ENCODE results near the gene TMEM74B.
A peak's percentile ranks its signal among the peaks of the same experiment; 100 is the strongest.

TMEM74B gene

GRCh38 chr20:1196634-1197033 is 11.9 kb upstream of the TMEM74B start:
- no CpG with 5 or more reads among the region's 2 CpGs for WGBS (ENCODE audit: extremely low coverage, insufficient coverage, low lambda C conversion rate)
- Histone ChIP-seq H3K36me3 (ENCODE audit: control insufficient read depth, insufficient read depth, low read length) (no peaks in the 10 kb centered on the region), H2BK5ac (ENCODE audit: low read length) (no peak overlapping the region)

DNA sequence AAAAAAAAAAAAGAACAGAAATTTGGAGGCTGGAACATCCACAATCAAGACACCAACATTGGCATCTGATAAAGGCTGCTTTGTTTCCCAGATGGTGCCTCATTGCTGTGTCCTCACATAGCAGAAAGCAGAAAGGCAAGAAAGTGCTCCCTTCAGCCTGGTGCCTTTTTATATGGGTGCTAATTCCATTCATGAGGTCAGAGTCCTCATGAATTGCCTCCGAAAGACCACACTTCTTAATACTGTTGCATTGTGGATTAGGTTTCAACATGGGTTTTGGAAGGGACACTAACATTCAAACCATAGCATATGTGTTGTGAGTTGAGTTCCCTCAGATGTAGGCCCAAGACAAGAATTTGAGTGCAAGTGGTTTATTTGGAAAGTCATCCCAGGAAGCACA is 10.4 kb upstream of the TMEM74B start:
- Histone ChIP-seq H4K8ac (ENCODE audit: low read depth, low read length) (no peak overlapping the region), H3K18ac (ENCODE audit: low read length) (no peak overlapping the region), H3K79me2 (ENCODE audit: control insufficient read depth, insufficient read depth, low read length) (no peaks in the 10 kb centered on the region), H2BK15ac (replicated peaks; ENCODE audit: low read depth) (no peak overlapping the region), H3K4me2 (ENCODE audit: low read length) (no peak overlapping the region), H3K4ac (ENCODE audit: low read depth, low read length) (no peak overlapping the region), H3K36me3 (ENCODE audit: control insufficient read depth, insufficient read depth, low read length) (no peaks in the 10 kb centered on the region), H3K9ac (ENCODE audit: low read length) (no peak overlapping the region), H3K79me1 (ENCODE audit: low read length) (no peaks in the 10 kb centered on the region), H2AK5ac (ENCODE audit: low read length) (no peak overlapping the region), H3K4me1 (ENCODE audit: control insufficient read depth, low read depth, low read length) (no peaks in the 10 kb centered on the region), H2BK120ac (ENCODE audit: low read depth, low read length) (no peak overlapping the region), H3K27ac (ENCODE audit: low read depth, low read length) (no peak overlapping the region), H3K23ac (ENCODE audit: low read length) (no peak overlapping the region), H3K27me3 (ENCODE audit: insufficient read depth, low read length, poor library complexity) (no peaks in the 10 kb centered on the region), H2BK5ac (ENCODE audit: low read length) (no peak overlapping the region), H3K4me3 (ENCODE audit: low read length) (no peak overlapping the region), H3K56ac (ENCODE audit: low read length) (no peak overlapping the region), H4K5ac (ENCODE audit: low read length) (no peak overlapping the region)
- no peak for DNase-seq
- no CpG with 5 or more reads among the region's 1 CpG for WGBS (ENCODE audit: extremely low coverage, insufficient coverage, low lambda C conversion rate)

More at GRCh38 chr20:1196634-1197033, 11.9 kb upstream of the TMEM74B start:
- Histone ChIP-seq H3K79me1 (ENCODE audit: low read length) (no peaks in the 10 kb centered on the region), H4K5ac (ENCODE audit: low read length) (no peak overlapping the region), H3K23ac (ENCODE audit: low read length) (no peak overlapping the region), H3K27me3 (ENCODE audit: insufficient read depth, low read length, poor library complexity) (no peaks in the 10 kb centered on the region), H2AK5ac (ENCODE audit: low read length) (no peak overlapping the region), H3K79me2 (ENCODE audit: control insufficient read depth, insufficient read depth, low read length) (no peaks in the 10 kb centered on the region), H3K27ac (ENCODE audit: low read depth, low read length) (no peak overlapping the region), H3K9ac (ENCODE audit: low read length) (no peak overlapping the region), H3K4ac (ENCODE audit: low read depth, low read length) (no peak overlapping the region), H3K4me2 (ENCODE audit: low read length) (no peak overlapping the region), H3K4me3 (ENCODE audit: low read length) (no peak overlapping the region), H4K8ac (ENCODE audit: low read depth, low read length) (no peak overlapping the region), H2BK15ac (replicated peaks; ENCODE audit: low read depth) (no peak overlapping the region), H3K18ac (ENCODE audit: low read length) (no peak overlapping the region), H2BK120ac (ENCODE audit: low read depth, low read length) (no peak overlapping the region), H3K56ac (ENCODE audit: low read length) (no peak overlapping the region), H3K4me1 (ENCODE audit: control insufficient read depth, low read depth, low read length) (no peaks in the 10 kb centered on the region)
- DNase-seq: no peak

- Histone ChIP-seq H2BK15ac (replicated peaks; ENCODE audit: low read depth) (no peak overlapping the region), H3K56ac (ENCODE audit: low read length) (no peak overlapping the region), H2BK120ac (ENCODE audit: low read depth, low read length) (no peak overlapping the region), H2BK5ac (ENCODE audit: low read length) (no peak overlapping the region), H2AK5ac (ENCODE audit: low read length) (no peak overlapping the region), H3K79me2 (ENCODE audit: control insufficient read depth, insufficient read depth, low read length) (no peaks in the 10 kb centered on the region), H4K8ac (ENCODE audit: low read depth, low read length) (no peak overlapping the region), H3K23ac (ENCODE audit: low read length) (no peak overlapping the region), H3K9ac (ENCODE audit: low read length) (no peak overlapping the region), H3K27me3 (ENCODE audit: insufficient read depth, low read length, poor library complexity) (no peaks in the 10 kb centered on the region), H4K5ac (ENCODE audit: low read length) (no peak overlapping the region), H3K36me3 (ENCODE audit: control insufficient read depth, insufficient read depth, low read length) (no peaks in the 10 kb centered on the region), H3K4me1 (ENCODE audit: control insufficient read depth, low read depth, low read length) (peaks cover 8% of the 10 kb centered on the region), H3K27ac (ENCODE audit: low read depth, low read length) (no peak overlapping the region), H3K4me2 (ENCODE audit: low read length) (no peak overlapping the region), H3K4me3 (ENCODE audit: low read length) (no peak overlapping the region), H3K18ac (ENCODE audit: low read length) (no peak overlapping the region), H3K79me1 (ENCODE audit: low read length) (no peaks in the 10 kb centered on the region), H3K4ac (ENCODE audit: low read depth, low read length) (no peak overlapping the region)
- WGBS (ENCODE audit: extremely low coverage, insufficient coverage, low lambda C conversion rate): no CpG with 5 or more reads among the region's 3 CpGs
- DNase-seq: no peak
Observed at GRCh38 chr20:1191299-1191698, 6.5 kb upstream of the TMEM74B start.

DNA sequence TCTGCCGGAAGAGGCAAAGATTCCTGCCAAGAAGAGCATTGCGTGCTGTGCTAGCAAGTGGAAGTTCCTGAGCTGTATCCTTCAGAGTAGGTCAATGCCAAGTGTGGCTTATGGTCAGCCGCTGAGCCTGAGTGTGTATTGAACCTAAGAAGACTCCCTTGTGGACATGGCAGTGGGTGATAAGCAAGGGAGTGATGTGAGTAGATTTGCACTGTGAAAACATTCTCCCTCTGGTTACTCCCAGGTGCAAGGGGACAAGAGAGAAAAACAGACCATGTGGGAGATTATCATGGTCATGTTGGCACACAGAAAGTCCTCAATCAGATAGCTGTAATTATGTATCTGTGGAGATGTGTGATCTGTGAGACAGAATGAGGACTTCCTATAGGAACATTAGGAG is 6.1 kb upstream of the TMEM74B start:
- H3K27me3 ChIP-seq (ENCODE audit: insufficient read depth, low read length, poor library complexity): no peaks in the 10 kb centered on the region
- no peak overlapping the region for H2AK5ac ChIP-seq (ENCODE audit: low read length)

DNA sequence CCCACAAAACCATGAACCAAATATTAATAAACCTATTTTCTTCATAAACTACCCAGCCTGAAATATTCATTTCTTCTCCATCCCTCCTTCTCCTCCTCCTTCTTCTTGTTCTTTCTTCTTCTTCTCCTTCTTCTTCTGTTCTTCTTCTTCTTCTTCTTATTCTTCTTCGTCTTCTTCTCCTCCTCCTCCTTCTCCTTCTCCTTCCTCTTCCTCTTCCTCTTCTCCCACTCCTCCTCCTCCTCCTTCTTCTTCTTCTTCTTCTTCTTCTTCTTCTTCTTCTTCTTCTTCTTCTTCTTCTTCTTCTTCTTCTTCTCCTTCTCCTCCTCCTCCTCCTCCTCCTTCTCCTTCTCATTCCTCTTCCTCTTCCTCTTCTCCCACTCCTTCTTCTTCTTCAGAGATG is 5.0 kb upstream of the TMEM74B start:
- Histone ChIP-seq H3K79me2 (ENCODE audit: control insufficient read depth, insufficient read depth, low read length) (no peaks in the 10 kb centered on the region), H3K23ac (ENCODE audit: low read length) (no peak overlapping the region), H2BK120ac (ENCODE audit: low read depth, low read length) (no peak overlapping the region), H3K27ac (ENCODE audit: low read depth, low read length) (no peak overlapping the region), H2BK15ac (replicated peaks; ENCODE audit: low read depth) (no peak overlapping the region), H4K8ac (ENCODE audit: low read depth, low read length) (no peak overlapping the region), H2AK5ac (ENCODE audit: low read length) (no peak overlapping the region), H3K4me3 (ENCODE audit: low read length) (no peak overlapping the region), H3K9ac (ENCODE audit: low read length) (no peak overlapping the region), H3K18ac (ENCODE audit: low read length) (no peak overlapping the region), H3K27me3 (ENCODE audit: insufficient read depth, low read length, poor library complexity) (no peaks in the 10 kb centered on the region), H3K79me1 (ENCODE audit: low read length) (no peaks in the 10 kb centered on the region), H3K4ac (ENCODE audit: low read depth, low read length) (no peak overlapping the region), H3K4me1 (ENCODE audit: control insufficient read depth, low read depth, low read length) (peaks cover 11% of the 10 kb centered on the region), H4K5ac (ENCODE audit: low read length) (no peak overlapping the region), H3K56ac (ENCODE audit: low read length) (no peak overlapping the region), H3K4me2 (ENCODE audit: low read length) (no peak overlapping the region), H3K36me3 (ENCODE audit: control insufficient read depth, insufficient read depth, low read length) (no peaks in the 10 kb centered on the region), H2BK5ac (ENCODE audit: low read length) (no peak overlapping the region)
- whole genome bisulfite sequencing (ENCODE audit: extremely low coverage, insufficient coverage, low lambda C conversion rate): 100% methylated on average over 1 of the region's 1 CpG
- DNase-seq: no peak

More for the DNA sequence above, 6.1 kb upstream of the TMEM74B start:
- Histone ChIP-seq H2BK5ac (ENCODE audit: low read length) (no peak overlapping the region), H3K27ac (ENCODE audit: low read depth, low read length) (no peak overlapping the region), H3K23ac (ENCODE audit: low read length) (no peak overlapping the region), H3K79me2 (ENCODE audit: control insufficient read depth, insufficient read depth, low read length) (no peaks in the 10 kb centered on the region), H2BK15ac (replicated peaks; ENCODE audit: low read depth) (no peak overlapping the region), H2BK120ac (ENCODE audit: low read depth, low read length) (no peak overlapping the region), H4K5ac (ENCODE audit: low read length) (no peak overlapping the region), H3K9ac (ENCODE audit: low read length) (no peak overlapping the region), H3K36me3 (ENCODE audit: control insufficient read depth, insufficient read depth, low read length) (no peaks in the 10 kb centered on the region), H3K18ac (ENCODE audit: low read length) (no peak overlapping the region), H3K56ac (ENCODE audit: low read length) (no peak overlapping the region), H3K4me1 (ENCODE audit: control insufficient read depth, low read depth, low read length) (peaks cover 11% of the 10 kb centered on the region), H3K4me3 (ENCODE audit: low read length) (no peak overlapping the region), H3K4me2 (ENCODE audit: low read length) (no peak overlapping the region), H3K4ac (ENCODE audit: low read depth, low read length) (no peak overlapping the region), H3K79me1 (ENCODE audit: low read length) (no peaks in the 10 kb centered on the region), H4K8ac (ENCODE audit: low read depth, low read length) (no peak overlapping the region)
- no peak for DNase-seq
- WGBS (ENCODE audit: extremely low coverage, insufficient coverage, low lambda C conversion rate): no CpG with 5 or more reads among the region's 3 CpGs

- Histone ChIP-seq H3K9ac (ENCODE audit: low read length) (no peak overlapping the region), H3K4me1 (ENCODE audit: control insufficient read depth, low read depth, low read length) (peaks cover 11% of the 10 kb centered on the region), H2BK120ac (ENCODE audit: low read depth, low read length) (no peak overlapping the region), H2BK5ac (ENCODE audit: low read length) (no peak overlapping the region), H3K23ac (ENCODE audit: low read length) (no peak overlapping the region), H3K79me1 (ENCODE audit: low read length) (no peaks in the 10 kb centered on the region), H4K8ac (ENCODE audit: low read depth, low read length) (no peak overlapping the region), H2AK5ac (ENCODE audit: low read length) (no peak overlapping the region), H3K4ac (ENCODE audit: low read depth, low read length) (no peak overlapping the region), H2BK15ac (replicated peaks; ENCODE audit: low read depth) (no peak overlapping the region), H4K5ac (ENCODE audit: low read length) (no peak overlapping the region), H3K27me3 (ENCODE audit: insufficient read depth, low read length, poor library complexity) (peaks cover 10% of the 10 kb centered on the region), H3K27ac (ENCODE audit: low read depth, low read length) (no peak overlapping the region), H3K4me3 (ENCODE audit: low read length) (no peak overlapping the region), H3K18ac (ENCODE audit: low read length) (no peak overlapping the region), H3K56ac (ENCODE audit: low read length) (peak overlapping the region; percentile 11), H3K36me3 (ENCODE audit: control insufficient read depth, insufficient read depth, low read length) (no peaks in the 10 kb centered on the region), H3K79me2 (ENCODE audit: control insufficient read depth, insufficient read depth, low read length) (no peaks in the 10 kb centered on the region), H3K4me2 (ENCODE audit: low read length) (no peak overlapping the region)
- DNase-seq: no peak
- 100% methylated on average over 1 of the region's 1 CpG for WGBS (ENCODE audit: extremely low coverage, insufficient coverage, low lambda C conversion rate)
Observed at GRCh38 chr20:1188347-1188746, 3.6 kb upstream of the TMEM74B start.

Data from mesendoderm (in vitro differentiated cells).